Parathyroid adenoma (tissue), 2 donors: ENCODE results near the gene CENPN.

Source experiments
- H2AFZ ChIP-seq: fragments of 300-600 bp; sonication (generic); one replicate; pipeline ENCODE4 v1.7.0; 2017; ENCODE audit warnings: antibody characterized with exemption, mild to moderate bottlenecking
- H3K27ac ChIP-seq: fragments of 300-600 bp; sonication (generic); one replicate; pipeline ENCODE4 v1.7.0; 2017
- H3K27me3 ChIP-seq: fragments of 300-600 bp; sonication (generic); one replicate; pipeline ENCODE4 v1.7.0; 2017; ENCODE audit warnings: low read length; ENCODE audit not compliant: control insufficient read depth, insufficient read depth
- H3K36me3 ChIP-seq: fragments of 300-600 bp; sonication (generic); one replicate; pipeline ENCODE4 v1.7.0; 2017; ENCODE audit warnings: low read length; ENCODE audit not compliant: control insufficient read depth, insufficient read depth
- H3K4me1 ChIP-seq: fragments of 300-600 bp; sonication (generic); one replicate; pipeline ENCODE4 v1.7.0; 2017; ENCODE audit warnings: control low read depth
- H3K4me2 ChIP-seq: fragments of 300-600 bp; sonication (generic); one replicate; pipeline ENCODE4 v1.7.0; 2017; ENCODE audit warnings: low read length
- H3K4me3 ChIP-seq: fragments of 300-600 bp; sonication (generic); one replicate; pipeline ENCODE4 v1.7.0; 2017; ENCODE audit warnings: low read depth, low read length
- H3K79me2 ChIP-seq: fragments of 300-600 bp; sonication (generic); one replicate; pipeline ENCODE4 v1.7.0; 2017; ENCODE audit warnings: control low read depth
- H3K9ac ChIP-seq: fragments of 300-600 bp; sonication (generic); one replicate; pipeline ENCODE4 v1.7.0; 2017; ENCODE audit warnings: mild to moderate bottlenecking
- H3K9me3 ChIP-seq: fragments of 300-600 bp; sonication (generic); one replicate; pipeline ENCODE4 v1.7.0; 2017; ENCODE audit warnings: low read length; ENCODE audit not compliant: control insufficient read depth
- CTCF ChIP-seq: fragments of 300-600 bp; sonication (generic); IDR thresholded peaks from one replicate; pipeline ENCODE4 v1.7.0; 2017; ENCODE audit warnings: antibody characterized with exemption, mild to moderate bottlenecking
- donor health status: primary hyperparathyroidism.

CENPN gene

GRCh38 chr16:81029930-81030604 lies 23.1 kb downstream of the CENPN start:
- Histone ChIP-seq H3K9ac (no peak overlapping the region), H3K4me2 (no peak overlapping the region), H3K4me3 (no peak overlapping the region), H3K9me3 (no peaks in the 10 kb centered on the region), H3K27me3 (no peaks in the 10 kb centered on the region), H3K36me3 (no peaks in the 10 kb centered on the region), H2AFZ (no peak overlapping the region), H3K4me1 (no peaks in the 10 kb centered on the region), H3K27ac (no peak overlapping the region), H3K79me2 (no peaks in the 10 kb centered on the region)
- no peak for TF ChIP-seq CTCF

GRCh38 chr16:81035398-81035974 lies 28.5 kb downstream of the CENPN start, which contains the start of gene ATMIN:
Gene ATMIN, plus strand, starts transcription at chr16:81035842. Its CDS starts 29 bp downstream, at chr16:81035871.
- no peak within 1 kb of the TSS for H3K9ac ChIP-seq
- H3K4me3 ChIP-seq, result peak within 1 kb of the TSS; percentile 64
- no peaks in the 10 kb centered on the region for H3K36me3 ChIP-seq
- H3K4me1 ChIP-seq, result peaks cover 5% of the 10 kb centered on the region
- peak within 1 kb of the TSS; percentile 12 for H3K27ac ChIP-seq
- peak within 1 kb of the TSS; percentile 74 for H2AFZ ChIP-seq
- peak; percentile 95 for TF ChIP-seq CTCF
- peaks cover 19% of the 10 kb centered on the region for H3K79me2 ChIP-seq
- no peaks in the 10 kb centered on the region for H3K27me3 ChIP-seq
- peak within 1 kb of the TSS; percentile 85 for H3K4me2 ChIP-seq
- H3K9me3 ChIP-seq, result no peaks in the 10 kb centered on the region

- Histone ChIP-seq H3K9ac (no peak overlapping the region), H2AFZ (peak overlapping the region; percentile 74), H3K4me2 (peak overlapping the region; percentile 85), H3K9me3 (no peaks in the 10 kb centered on the region), H3K79me2 (peaks cover 20% of the 10 kb centered on the region), H3K27me3 (no peaks in the 10 kb centered on the region), H3K4me1 (peaks cover 5% of the 10 kb centered on the region), H3K36me3 (no peaks in the 10 kb centered on the region), H3K27ac (no peak overlapping the region), H3K4me3 (peak overlapping the region; percentile 64)
- TF ChIP-seq CTCF, result no peak
Observed at GRCh38 chr16:81035975-81036750, 29.1 kb downstream of the CENPN start.

- peak overlapping the region; percentile 85 for H3K4me2 ChIP-seq
- no peak for TF ChIP-seq CTCF
- H3K27ac ChIP-seq, result no peak overlapping the region
- H3K36me3 ChIP-seq, result no peaks in the 10 kb centered on the region
- H3K79me2 ChIP-seq, result peaks cover 20% of the 10 kb centered on the region
- no peak overlapping the region for H2AFZ ChIP-seq
- peaks cover 5% of the 10 kb centered on the region for H3K4me1 ChIP-seq
- H3K27me3 ChIP-seq, result no peaks in the 10 kb centered on the region
- H3K9ac ChIP-seq, result no peak overlapping the region
- H3K9me3 ChIP-seq, result no peaks in the 10 kb centered on the region
- H3K4me3 ChIP-seq, result peak overlapping the region; percentile 64
Observed at GRCh38 chr16:81036751-81037350, 29.8 kb downstream of the CENPN start.
